ENCODE data around the gene MAGI2. TPM values are rescaled to one million over a fixed set of nuclear protein-coding genes. Genes with fewer than 3 reads are reported as not detected.

The MAGI2 gene
- total RNA-seq, 1 donor from 2014 or later: 136 TPM

GRCh38 chr7:78702770-78703169, 750.7 kb downstream of the MAGI2 start:
- DNase-seq (ENCODE audit: low spot score in 2 of 2) (no peak), FAIRE-seq (no peak)

DNA sequence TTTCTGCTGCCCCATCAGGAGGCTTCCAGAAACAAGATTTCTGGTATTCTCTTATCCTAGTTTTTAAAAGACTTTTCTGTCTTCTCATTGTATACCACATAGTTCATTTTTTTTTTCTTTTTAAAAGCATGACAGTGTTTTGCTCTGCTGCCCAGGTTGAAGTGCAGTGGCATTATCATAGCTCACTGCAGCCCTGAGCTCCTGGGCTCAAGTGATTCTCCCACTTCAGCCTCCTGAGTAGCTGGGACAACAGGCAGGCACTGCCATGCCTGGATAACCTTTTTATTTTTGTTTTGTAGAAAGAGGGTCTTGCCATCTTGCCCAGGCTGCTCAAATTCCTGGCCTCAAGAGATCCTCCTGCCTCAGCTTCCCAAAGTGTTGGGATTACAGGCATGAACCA, 757.6 kb downstream of the MAGI2 start:
- FAIRE-seq (no peak), DNase-seq (ENCODE audit: low spot score in 2 of 2) (no peak)

DNA sequence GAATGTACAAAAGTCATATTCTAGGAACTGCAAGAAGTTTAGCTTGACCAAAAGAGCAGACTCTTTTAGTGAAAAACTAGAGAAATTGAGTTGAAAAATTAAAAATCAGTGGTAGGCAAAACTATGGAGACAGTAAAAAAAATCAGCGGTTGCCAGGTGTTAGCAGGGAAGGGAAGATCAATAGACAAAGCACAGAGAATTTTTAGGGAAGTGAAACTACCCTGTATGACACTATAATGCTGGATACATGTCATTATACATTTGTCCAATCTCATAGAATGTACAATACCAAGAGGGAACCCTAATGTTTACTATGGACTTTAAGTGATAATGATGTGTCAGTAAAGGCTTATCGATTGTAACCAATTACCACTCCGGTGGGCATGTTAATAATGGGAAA, 761.9 kb downstream of the MAGI2 start:
- DNase-seq (ENCODE audit: low spot score in 2 of 2) (no peak), FAIRE-seq (no peak)

GRCh38 chr7:78690174-78690573, 763.3 kb downstream of the MAGI2 start:
- FAIRE-seq (no peak), DNase-seq (ENCODE audit: low spot score in 2 of 2) (no peak)

GRCh38 chr7:78688376-78688775, 765.1 kb downstream of the MAGI2 start:
- FAIRE-seq (no peak), DNase-seq (ENCODE audit: low spot score in 2 of 2) (no peak)

DNA sequence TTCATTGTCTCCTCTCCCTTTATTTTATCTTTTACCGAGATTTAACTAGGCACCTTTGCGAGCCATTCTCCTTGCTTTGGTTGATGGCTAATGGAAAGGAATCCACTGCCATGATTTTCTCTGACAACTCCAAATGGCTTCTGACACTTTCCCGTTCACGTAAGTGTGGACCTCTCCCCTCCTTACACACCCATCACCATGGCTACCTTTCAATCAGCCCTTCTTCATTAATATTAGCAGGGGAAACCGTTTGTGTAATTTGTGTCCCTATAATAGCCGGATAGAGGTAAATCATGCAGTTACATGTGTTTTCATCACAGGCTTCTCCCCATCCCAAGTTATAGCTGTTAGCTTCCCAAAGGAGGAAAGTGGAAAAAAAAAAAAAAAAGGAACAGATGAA, 767.3 kb downstream of the MAGI2 start:
- FAIRE-seq (no peak), DNase-seq (ENCODE audit: low spot score in 2 of 2) (no peak)

DNA sequence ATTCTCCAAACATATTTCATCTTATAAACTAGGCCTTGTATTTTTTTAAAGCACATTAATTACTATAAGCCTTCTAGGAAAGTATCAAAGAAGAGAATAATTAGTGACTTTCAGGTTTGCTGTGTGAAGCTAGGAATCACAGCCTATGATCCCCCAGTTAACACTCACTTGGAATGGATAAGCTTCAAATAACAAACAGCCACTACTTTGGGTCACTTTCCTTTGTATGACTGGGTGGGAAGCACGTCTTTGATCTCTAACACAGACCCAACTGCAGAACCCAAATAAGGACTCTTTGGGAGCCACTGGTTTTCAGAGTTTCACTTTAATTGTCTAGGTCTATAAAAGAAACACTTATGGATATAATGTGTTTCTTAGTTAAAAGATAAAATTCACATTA, 769.3 kb downstream of the MAGI2 start:
- DNase-seq (ENCODE audit: low spot score in 2 of 2) (no peak), FAIRE-seq (no peak)

- FAIRE-seq (no peak), DNase-seq (ENCODE audit: low spot score in 2 of 2) (no peak)
Measured at GRCh38 chr7:78683566-78683965, 769.9 kb downstream of the MAGI2 start.

GRCh38 chr7:78679112-78679876, 774.2 kb downstream of the MAGI2 start:
- no peak for DNase-seq (ENCODE audit: low spot score in 2 of 2)
- no peak for FAIRE-seq

GRCh38 chr7:78677391-78677790, 776.1 kb downstream of the MAGI2 start:
- DNase-seq (ENCODE audit: low spot score in 2 of 2) (no peak), FAIRE-seq (no peak)

DNA sequence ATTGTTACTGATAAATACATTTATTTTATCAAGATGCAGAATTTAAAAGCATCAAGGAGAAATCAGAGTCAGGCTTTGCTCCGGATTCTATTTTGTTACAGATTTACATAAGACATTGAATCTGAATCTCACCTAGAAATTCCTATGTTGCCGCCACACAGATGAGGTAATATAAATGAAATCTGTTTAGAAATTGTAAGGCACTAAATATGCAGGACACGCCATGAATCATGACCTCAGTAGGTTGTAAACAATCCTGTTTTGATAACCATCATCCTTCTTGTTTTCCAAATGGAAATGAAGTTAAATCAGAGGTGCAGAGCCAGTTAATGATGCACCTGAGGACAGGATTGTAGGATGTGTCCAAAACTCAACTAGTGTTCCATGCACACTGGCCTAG, 778.0 kb downstream of the MAGI2 start:
- DNase-seq (ENCODE audit: low spot score in 2 of 2) (no peak), FAIRE-seq (no peak)

DNA sequence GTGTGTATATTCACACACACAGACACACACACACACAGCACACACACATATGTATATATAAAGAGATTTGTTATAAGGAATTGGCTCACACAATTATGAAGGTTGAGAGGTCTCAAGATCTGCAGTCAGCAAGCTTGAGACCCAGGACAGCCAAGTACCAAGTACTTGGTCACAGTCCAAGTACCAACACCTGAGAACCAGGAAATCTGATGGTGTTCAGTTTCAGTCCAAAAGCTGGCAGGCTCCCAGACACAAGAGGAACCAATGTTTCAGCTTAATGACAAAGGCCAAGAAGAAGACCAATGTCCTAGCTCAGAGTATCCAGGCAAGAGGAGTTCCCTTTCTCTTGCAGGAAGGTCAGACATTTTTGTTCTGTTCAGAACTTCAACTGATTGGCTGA, 780.2 kb downstream of the MAGI2 start:
- FAIRE-seq: no peak
- DNase-seq (ENCODE audit: low spot score in 2 of 2): no peak

GRCh38 chr7:78662939-78663338, 790.5 kb downstream of the MAGI2 start:
- DNase-seq (ENCODE audit: low spot score in 2 of 2) (no peak), FAIRE-seq (no peak)

- no peak for DNase-seq (ENCODE audit: low spot score in 2 of 2)
- no peak for FAIRE-seq
Measured at GRCh38 chr7:78649976-78650375, 803.5 kb downstream of the MAGI2 start.

DNA sequence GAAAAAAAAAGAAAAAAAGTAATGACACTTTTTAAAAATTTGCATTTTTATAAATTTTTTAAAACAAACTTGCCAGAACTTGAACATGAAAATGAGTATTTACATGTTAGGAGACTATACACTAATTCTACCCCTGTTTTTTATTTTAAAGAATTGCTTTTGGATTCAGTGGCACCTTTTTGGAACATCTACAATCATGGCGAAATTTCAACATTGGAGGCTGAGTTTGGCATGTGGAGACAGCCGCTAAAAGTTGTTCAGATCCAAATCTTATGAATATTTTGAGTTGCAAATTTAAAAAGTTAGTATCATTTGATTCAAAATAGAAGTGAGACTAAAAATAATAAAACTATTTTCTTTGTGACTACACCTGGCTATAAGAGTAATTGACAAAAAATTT, 804.2 kb downstream of the MAGI2 start:
- DNase-seq (ENCODE audit: low spot score in 2 of 2): no peak
- peak; percentile 89 for FAIRE-seq

DNA sequence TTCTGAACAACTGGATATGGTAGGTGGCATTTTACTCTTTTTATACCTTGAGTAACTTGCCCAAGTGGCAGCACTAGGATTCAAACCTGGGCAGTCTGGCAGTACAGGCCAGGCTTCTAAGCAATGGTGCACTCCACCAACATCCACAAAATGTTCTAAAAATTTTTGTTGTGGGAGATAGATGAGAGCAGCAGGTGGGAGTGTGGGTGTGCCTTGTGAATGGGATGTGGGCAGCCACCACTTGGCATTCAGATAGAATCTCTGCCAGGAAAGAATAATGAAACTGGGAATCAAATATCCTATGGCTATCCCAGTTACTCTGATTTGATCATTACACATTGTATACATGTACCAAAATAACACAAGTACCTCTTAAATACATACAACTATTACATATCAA, 810.7 kb downstream of the MAGI2 start:
- DNase-seq (ENCODE audit: low spot score in 2 of 2): no peak
- FAIRE-seq: no peak

DNA sequence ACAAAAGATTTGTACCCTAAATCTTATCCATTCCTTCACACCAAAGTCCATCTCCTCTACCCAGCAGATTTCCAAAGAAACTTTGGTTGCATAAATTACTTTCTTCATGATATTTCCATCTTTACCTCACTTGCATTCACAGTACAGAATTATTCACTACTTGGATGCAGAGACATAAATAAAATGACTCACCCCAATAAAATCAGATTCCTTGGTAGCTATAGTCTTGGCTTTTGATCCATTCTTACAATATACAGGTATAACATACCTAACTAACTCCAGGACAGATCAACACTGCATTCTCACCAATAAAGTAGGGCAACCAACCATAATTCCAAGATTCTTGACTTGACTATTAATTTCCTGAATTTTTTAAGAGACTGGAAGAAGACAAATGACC, 815.1 kb downstream of the MAGI2 start:
- FAIRE-seq: no peak
- no peak for DNase-seq (ENCODE audit: low spot score in 2 of 2)

DNA sequence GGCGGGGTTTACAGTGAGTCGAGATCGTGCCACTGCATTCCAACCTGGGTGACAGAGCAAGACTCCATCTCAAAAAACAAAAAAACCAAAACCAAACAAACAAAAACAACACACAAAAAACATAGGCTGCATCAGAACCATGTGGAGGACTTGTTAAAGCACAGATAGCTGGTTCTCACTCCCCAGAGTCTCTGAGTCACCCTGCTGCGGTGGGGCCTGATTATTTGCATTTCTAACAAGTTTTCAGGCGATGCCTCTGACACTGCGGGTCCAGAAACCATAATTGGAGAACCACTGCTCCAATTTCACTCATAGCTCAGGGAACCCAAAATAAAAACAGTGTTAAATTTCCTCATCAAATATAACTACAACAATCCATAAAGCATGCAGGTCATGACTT, 816.7 kb downstream of the MAGI2 start:
- FAIRE-seq (no peak), DNase-seq (ENCODE audit: low spot score in 2 of 2) (no peak)

- FAIRE-seq: no peak
- DNase-seq (ENCODE audit: low spot score in 2 of 2): no peak
Measured at GRCh38 chr7:78635026-78635793, 818.3 kb downstream of the MAGI2 start.

GRCh38 chr7:78634093-78634492, 819.4 kb downstream of the MAGI2 start:
- FAIRE-seq (peak; percentile 59), DNase-seq (ENCODE audit: low spot score in 2 of 2) (peak in 1 of 2 donors; percentile 5)

GRCh38 chr7:78620920-78621319, 832.5 kb downstream of the MAGI2 start:
- DNase-seq (ENCODE audit: low spot score in 2 of 2) (no peak), FAIRE-seq (no peak)

DNA sequence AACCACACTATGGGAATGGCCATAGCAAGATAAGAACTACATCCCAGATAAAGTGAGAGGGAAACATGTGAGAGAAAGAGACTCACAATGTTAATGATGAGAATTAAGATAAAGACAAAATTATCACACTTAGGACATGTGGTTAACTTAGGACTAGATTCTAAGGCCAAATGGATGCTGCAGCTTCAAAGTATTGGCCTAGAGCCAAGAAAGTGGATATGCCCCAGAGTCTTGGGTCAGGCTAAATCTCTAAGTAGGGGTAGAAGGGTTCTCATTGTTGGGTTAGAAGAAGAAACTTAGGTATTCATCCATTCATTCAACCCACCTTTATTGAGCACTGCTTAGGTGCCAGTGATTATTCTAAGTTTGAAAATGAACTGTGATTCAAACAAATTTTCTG, 836.9 kb downstream of the MAGI2 start:
- no peak for DNase-seq (ENCODE audit: low spot score in 2 of 2)
- FAIRE-seq: no peak

Data from frontal cortex (tissue), 4 donors.